Suprapubic skin (tissue), 3 donors: ENCODE data around the gene POP5.
"Not testable (repeated sequence)": the region's sequence is repeated elsewhere in the genome, so short reads cannot be mapped to it uniquely, and the experiment has no call there.

Experiments
- CTCF ChIP-seq, 2 donors: fragments of 200-600 bp in 1 of 2; fragments of 450-650 bp in 1 of 2; sonication (generic) in 1 of 2; IDR thresholded peaks; one replicate each; pipeline ENCODE4 v1.5.1; 2016 to 2019; ENCODE audit warnings: antibody characterized with exemption in 2 of 2, mild to moderate bottlenecking in 1 of 2, moderate library complexity in 1 of 2
- EP300 ChIP-seq: sonication (generic); formaldehyde crosslinking; IDR thresholded peaks from one replicate; pipeline ENCODE4 v1.6.1; 2017; ENCODE audit warnings: antibody characterized with exemption

- TF ChIP-seq CTCF (IDR thresholded peaks at IDR 0.05); EP300: not testable (repeated sequence)
These were observed 30.3 kb upstream of the POP5 start for GRCh38 chr12:120611534-120611933.
